Naive thymus-derived CD4-positive, alpha-beta T cell (primary cell): ENCODE measurements around the gene PLPPR5. TPM values are rescaled to one million over a fixed set of nuclear protein-coding genes. Genes with fewer than 3 reads are reported as not detected.

Experiments used
- ATAC-seq: fragments of 150-1000 bp; cut with Tn5 transposase; 2 replicates; pipeline ENCODE4 v1.10.0; 2021; ENCODE audit warnings: mild to moderate bottlenecking, moderate library complexity
- CTCF ChIA-PET: fragments of 350-600 bp; sonication (Branson Sonifier 250); formaldehyde crosslinking; loops from one replicate; lab custom pipeline; 2021; ENCODE audit warnings: antibody characterized with exemption; lab: Charles Lee
- POLR2A ChIA-PET: fragments of 350-600 bp; sonication (Branson Sonifier 250); formaldehyde crosslinking; loops from one replicate; lab custom pipeline; 2021; ENCODE audit warnings: antibody characterized with exemption, inconsistent platforms; lab: Charles Lee
- DNase-seq, 9 donors: peaks; one replicate each; pipeline versions ENCODE4 v3.0.0 to v3.0.0-alpha.2; 2020 to 2022; ENCODE audit warnings: mixed read lengths in 1 of 9
- H3K27ac ChIP-seq: one replicate; pipeline ENCODE4 v1.7.0; 2013; ENCODE audit warnings: mild to moderate bottlenecking, low read depth, low read length, moderate library complexity
- H3K27me3 ChIP-seq, 2 donors: one replicate each; pipeline ENCODE4 v1.7.0; 2013; ENCODE audit warnings: low read length in 2 of 2, mild to moderate bottlenecking in 2 of 2, moderate library complexity in 2 of 2; ENCODE audit not compliant: control insufficient read depth in 2 of 2, insufficient read depth in 2 of 2
- H3K36me3 ChIP-seq, 3 experiments: 1 replicate in 2 of 3; 2 replicates in 1 of 3; pipeline ENCODE4 v1.7.0; 2013; ENCODE audit warnings: low read length in 3 of 3, mild to moderate bottlenecking in 3 of 3, moderate library complexity in 1 of 3; ENCODE audit not compliant: insufficient read depth in 3 of 3, control insufficient read depth in 2 of 3
- H3K4me1 ChIP-seq, 2 donors: one replicate each; pipeline ENCODE4 v1.7.0; 2013; ENCODE audit warnings: low read length in 2 of 2, mild to moderate bottlenecking in 2 of 2, moderate library complexity in 1 of 2; ENCODE audit not compliant: control insufficient read depth in 2 of 2, insufficient read depth in 2 of 2
- H3K4me3 ChIP-seq: 2 replicates; pipeline ENCODE4 v1.7.0; 2013; ENCODE audit warnings: mild to moderate bottlenecking, low read length
- H3K9me3 ChIP-seq, 3 experiments: 1 replicate in 2 of 3; 2 replicates in 1 of 3; pipeline ENCODE4 v1.7.0; 2013; ENCODE audit warnings: low read length in 3 of 3; ENCODE audit not compliant: control insufficient read depth in 2 of 3
- H3K27ac Mint-ChIP-seq, 9 donors: one replicate each; pipeline ENCODE4 v1.8.0; 2020 to 2022; ENCODE audit warnings: mixed read lengths in 9 of 9, mild to moderate bottlenecking in 8 of 9, moderate library complexity in 5 of 9, inconsistent platforms in 2 of 9
- H3K27me3 Mint-ChIP-seq, 5 donors: one replicate each; pipeline ENCODE4 v1.8.0; 2021 to 2022; ENCODE audit warnings: mixed read lengths in 5 of 5, mild to moderate bottlenecking in 1 of 5
- H3K36me3 Mint-ChIP-seq, 5 donors: one replicate each; pipeline ENCODE4 v1.8.0; 2020 to 2022; ENCODE audit warnings: mixed read lengths in 5 of 5, mild to moderate bottlenecking in 3 of 5, inconsistent platforms in 1 of 5
- H3K4me1 Mint-ChIP-seq, 7 donors: one replicate each; pipeline ENCODE4 v1.8.0; 2020 to 2022; ENCODE audit warnings: mixed read lengths in 7 of 7, mild to moderate bottlenecking in 3 of 7, inconsistent platforms in 1 of 7
- H3K4me3 Mint-ChIP-seq, 10 donors: one replicate each; pipeline ENCODE4 v1.8.0; 2020 to 2022; ENCODE audit warnings: mild to moderate bottlenecking in 10 of 10, mixed read lengths in 10 of 10, moderate library complexity in 6 of 10, inconsistent platforms in 2 of 10
- H3K9me3 Mint-ChIP-seq, 11 donors: one replicate each; pipeline ENCODE4 v1.8.0; 2020 to 2022; ENCODE audit warnings: mixed read lengths in 11 of 11, mild to moderate bottlenecking in 4 of 11, inconsistent platforms in 1 of 11, moderate library complexity in 1 of 11
- intact Hi-C, 2 donors: fragments of 100-400 bp; cut with micrococcal nuclease; formaldehyde crosslinking; loops; one replicate each; pipeline ENCODE4 v1.15.1; 2023
- polyA plus RNA-seq, 2 donors: library from polyadenylated mRNA; unstranded; fragments of 300-500 nt; fragmentation: Illumina TruSeq; gene quantifications; one replicate each; pipeline ENCODE4 v1.2.3, GENCODE V29; 2021
- total RNA-seq, 6 experiments: library from RNA in 5 of 6; stranded (reverse) in 5 of 6; gene quantifications; 1 replicate in 5 of 6; 2 replicates in 1 of 6; pipeline ENCODE4 v1.2.3 and lab custom pipeline; 2021 to 2026

The PLPPR5 gene
- total and polyA plus RNA-seq, 7 experiments from 2014 or later = not detected

DNA sequence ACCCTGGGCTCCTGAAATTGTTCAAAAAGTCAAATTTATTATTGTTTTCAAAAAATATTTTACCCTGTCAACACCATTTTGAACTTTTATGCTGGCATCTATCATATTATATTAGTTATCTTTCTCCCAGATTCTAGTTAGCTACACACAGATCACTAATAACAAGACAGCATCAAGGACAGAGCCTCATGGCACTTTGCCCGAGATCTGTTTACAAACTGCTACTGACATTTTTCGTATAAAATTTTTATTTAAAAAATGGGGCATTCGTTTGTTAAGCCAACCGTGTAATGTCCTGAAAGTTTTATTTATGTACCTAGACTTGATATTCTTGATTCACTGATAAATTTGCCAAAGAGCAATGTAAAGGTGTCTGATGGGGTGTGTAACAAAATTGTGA, 78.1 kb downstream of the PLPPR5 start:
- DNase-seq (no peak), ATAC-seq (no peak)
- ChIA-PET POLR2A (no interaction called here), CTCF (interaction anchor here (0.5 kb wide), 1 partner anchor 15 kb away, joined by 4 read pairs; no protein-coding TSS in a partner anchor)
- Mint-ChIP-seq H3K36me3 (no peaks in the 10 kb centered on the region), H3K27me3 (peaks cover 0 to 2% (median 0%) of the 10 kb centered on the region in 5 donors), H3K9me3 (peaks cover 0 to 3% (median 0%) of the 10 kb centered on the region in 11 donors), H3K27ac (no peak overlapping the region), H3K4me1 (peaks cover 0 to 4% (median 1%) of the 10 kb centered on the region in 7 donors), H3K4me3 (no peak overlapping the region)
- no peak overlapping the region for H3K4me3 ChIP-seq
- no peaks in the 10 kb centered on the region for H3K9me3 ChIP-seq
- no peak overlapping the region for H3K27ac ChIP-seq
- H3K4me1 ChIP-seq = no peaks in the 10 kb centered on the region
- H3K36me3 ChIP-seq = no peaks in the 10 kb centered on the region
- H3K27me3 ChIP-seq = no peaks in the 10 kb centered on the region
- intact Hi-C loops = loop anchor here in 1 of 2 donors (5.0 kb wide), 1 partner anchor 54 kb away; no protein-coding TSS in a partner anchor

- Histone ChIP-seq H3K27ac (no peak overlapping the region), H3K4me1 (no peaks in the 10 kb centered on the region), H3K27me3 (no peaks in the 10 kb centered on the region), H3K4me3 (no peak overlapping the region), H3K36me3 (no peaks in the 10 kb centered on the region), H3K9me3 (no peaks in the 10 kb centered on the region)
- Mint-ChIP-seq H3K27me3 (peaks cover 0 to 2% (median 0%) of the 10 kb centered on the region in 5 donors), H3K27ac (no peak overlapping the region), H3K4me3 (no peak overlapping the region), H3K36me3 (no peaks in the 10 kb centered on the region), H3K9me3 (peaks cover 0 to 3% (median 0%) of the 10 kb centered on the region in 11 donors), H3K4me1 (peaks cover 1 to 7% (median 4%) of the 10 kb centered on the region in 7 donors)
- ChIA-PET CTCF (no interaction called here), POLR2A (interaction anchor here (0.6 kb wide), 1 partner anchor 87 kb away, joined by 3 read pairs; no protein-coding TSS in a partner anchor)
- intact Hi-C loops = loop anchor here in 1 of 2 donors (5.0 kb wide), 1 partner anchor 53 kb away; no protein-coding TSS in a partner anchor
- DNase-seq = no peak
- ATAC-seq = no peak
Observed at GRCh38 chr1:98924977-98925376, 79.7 kb downstream of the PLPPR5 start.

GRCh38 chr1:98923667-98924066, 81.0 kb downstream of the PLPPR5 start:
- Mint-ChIP-seq H3K36me3 (no peaks in the 10 kb centered on the region), H3K4me1 (peaks cover 1 to 13% (median 4%) of the 10 kb centered on the region in 7 donors), H3K9me3 (peaks cover 0 to 5% (median 0%) of the 10 kb centered on the region in 11 donors), H3K27ac (no peak overlapping the region), H3K27me3 (peaks cover 0 to 5% (median 0%) of the 10 kb centered on the region in 5 donors), H3K4me3 (no peak overlapping the region)
- H3K4me1 ChIP-seq = no peaks in the 10 kb centered on the region
- no peak overlapping the region for H3K4me3 ChIP-seq
- ChIA-PET CTCF (no interaction called here), POLR2A (no interaction called here)
- no peaks in the 10 kb centered on the region for H3K27me3 ChIP-seq
- intact Hi-C loops = no loop called here
- H3K9me3 ChIP-seq = no peaks in the 10 kb centered on the region
- DNase-seq (no peak), ATAC-seq (no peak)
- H3K36me3 ChIP-seq = no peaks in the 10 kb centered on the region
- no peak overlapping the region for H3K27ac ChIP-seq

DNA sequence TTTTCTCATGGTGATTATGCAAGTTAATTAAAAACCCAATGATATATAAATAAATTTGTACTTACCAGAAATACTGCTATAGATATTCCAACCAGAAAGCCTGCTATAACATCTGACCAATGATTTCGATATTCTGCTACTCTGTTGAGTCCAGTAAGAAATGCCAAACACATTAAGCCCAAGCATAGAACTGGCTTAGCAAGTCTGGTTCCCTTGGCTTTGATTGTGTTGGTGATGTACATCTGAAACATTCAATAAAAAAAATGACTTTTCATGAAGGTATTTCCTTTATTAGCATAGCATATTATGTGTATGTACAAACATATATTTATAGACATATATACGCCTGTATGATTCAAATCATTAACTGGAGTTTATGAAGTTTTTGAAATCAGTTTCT, 82.8 kb downstream of the PLPPR5 start:
- no peak overlapping the region for H3K4me3 Mint-ChIP-seq
- no peaks in the 10 kb centered on the region for H3K27me3 ChIP-seq
- intact Hi-C loops = no loop called here
- peaks cover 0 to 5% (median 0%) of the 10 kb centered on the region in 5 donors for H3K27me3 Mint-ChIP-seq
- H3K4me1 Mint-ChIP-seq = peaks cover 0 to 13% (median 9%) of the 10 kb centered on the region in 7 donors
- no peaks in the 10 kb centered on the region for H3K36me3 ChIP-seq
- ATAC-seq (no peak), DNase-seq (no peak)
- H3K9me3 Mint-ChIP-seq = peaks cover 0 to 5% (median 0%) of the 10 kb centered on the region in 11 donors
- ChIA-PET POLR2A (no interaction called here), CTCF (no interaction called here)
- no peak overlapping the region for H3K27ac ChIP-seq
- no peaks in the 10 kb centered on the region for H3K4me1 ChIP-seq
- no peak overlapping the region for H3K27ac Mint-ChIP-seq
- H3K36me3 Mint-ChIP-seq = peaks cover 0 to 4% (median 0%) of the 10 kb centered on the region in 5 donors
- no peak overlapping the region for H3K4me3 ChIP-seq
- no peaks in the 10 kb centered on the region for H3K9me3 ChIP-seq

- POLR2A ChIA-PET = no interaction called here
- Mint-ChIP-seq H3K36me3 (peaks cover 0 to 4% (median 0%) of the 10 kb centered on the region in 5 donors), H3K27ac (no peak overlapping the region), H3K4me3 (no peak overlapping the region), H3K4me1 (peaks cover 0 to 13% (median 9%) of the 10 kb centered on the region in 7 donors), H3K27me3 (peaks cover 0 to 5% (median 0%) of the 10 kb centered on the region in 5 donors), H3K9me3 (peaks cover 0 to 1% (median 0%) of the 10 kb centered on the region in 11 donors)
- no peaks in the 10 kb centered on the region for H3K27me3 ChIP-seq
- no peak overlapping the region for H3K27ac ChIP-seq
- no peak overlapping the region for H3K4me3 ChIP-seq
- no peaks in the 10 kb centered on the region for H3K4me1 ChIP-seq
- H3K9me3 ChIP-seq = no peaks in the 10 kb centered on the region
- DNase-seq (no peak), ATAC-seq (no peak)
- intact Hi-C loops = no loop called here
- CTCF ChIA-PET = no interaction called here
- no peaks in the 10 kb centered on the region for H3K36me3 ChIP-seq
Observed at GRCh38 chr1:98920441-98921110, 84.1 kb downstream of the PLPPR5 start.

- no peak overlapping the region for H3K27ac Mint-ChIP-seq
Observed at GRCh38 chr1:98919652-98920051, 85.0 kb downstream of the PLPPR5 start.

More at GRCh38 chr1:98919652-98920051, 85.0 kb downstream of the PLPPR5 start:
- Mint-ChIP-seq H3K9me3 (peaks cover 0 to 1% (median 0%) of the 10 kb centered on the region in 11 donors), H3K36me3 (peaks cover 0 to 4% (median 0%) of the 10 kb centered on the region in 5 donors), H3K27me3 (peaks cover 0 to 5% (median 0%) of the 10 kb centered on the region in 5 donors), H3K4me3 (no peak overlapping the region), H3K4me1 (peaks cover 0 to 13% (median 9%) of the 10 kb centered on the region in 7 donors)
- Histone ChIP-seq H3K36me3 (no peaks in the 10 kb centered on the region), H3K27ac (no peak overlapping the region), H3K4me1 (no peaks in the 10 kb centered on the region), H3K27me3 (no peaks in the 10 kb centered on the region), H3K9me3 (no peaks in the 10 kb centered on the region), H3K4me3 (no peak overlapping the region)
- intact Hi-C loops = no loop called here
- DNase-seq = no peak
- CTCF ChIA-PET = no interaction called here
- POLR2A ChIA-PET = no interaction called here
- no peak for ATAC-seq
